GM18873 (cell line): ENCODE measurements around the gene ACBD7.

Experiments
- ATAC-seq: cut with Tn5 transposase; IDR thresholded peaks from one replicate; pipeline ENCODE4 v1.9.1; 2021; ENCODE audit warnings: mild to moderate bottlenecking, moderate library complexity, moderate number of reproducible peaks; ENCODE audit not compliant: unreplicated experiment, low FRiP score

ACBD7 gene

GRCh38 chr10:15027741-15028140 lies 60.8 kb downstream of the ACBD7 start:
- ATAC-seq, result no peak
